K562 (cell line): ENCODE results near the gene DPYSL3. TPM values are rescaled to one million over a fixed set of nuclear protein-coding genes. Genes with fewer than 3 reads are reported as not detected.

Experiments used
- CBX8 ChIP-seq: fragments of 200-600 bp; sonication (generic); IDR thresholded peaks from 2 replicates; pipeline ENCODE4 v1.6.1; 2012; ENCODE audit warnings: borderline replicate concordance, mixed run types, low read depth, mild to moderate bottlenecking, moderate library complexity, mixed read lengths, low read length, control low read depth, inconsistent platforms; ENCODE audit not compliant: poor library complexity, severe bottlenecking; ENCODE audit errors: extremely low read depth
- CUX1 ChIP-seq: fragments of 200-800 bp; sonication (Bioruptor generic); IDR thresholded peaks from 2 replicates; pipeline ENCODE4 v1.6.1; 2016; ENCODE audit warnings: missing genetic modification characterization, missing compliant biosample characterization
- ETV5 ChIP-seq: sonication (generic); formaldehyde crosslinking; IDR thresholded peaks from 2 replicates; pipeline ENCODE4 v1.4.0; 2020; ENCODE audit warnings: low read depth, mild to moderate bottlenecking, missing genetic modification reagents
- MAFG ChIP-seq: fragments of 450-650 bp; conservative IDR thresholded peaks from 2 replicates; pipeline ENCODE4 v1.6.1; 2016; ENCODE audit warnings: missing genetic modification characterization, missing compliant biosample characterization
- RBM15 ChIP-seq: fragments of 200-400 bp; formaldehyde crosslinking; IDR thresholded peaks from 2 replicates; pipeline ENCODE4 v1.6.1; 2018; ENCODE audit warnings: mild to moderate bottlenecking, low read length, moderate library complexity; ENCODE audit not compliant: insufficient read depth
- REST ChIP-seq, 2 experiments: fragments of 450-650 bp; formaldehyde crosslinking in 1 of 2; IDR thresholded peaks; 2 replicates each; pipeline versions ENCODE4 v1.4.0 to v1.6.1; 2014 to 2020; ENCODE audit warnings: mild to moderate bottlenecking in 2 of 2, borderline replicate concordance in 1 of 2, low read depth in 1 of 2
- polyA plus RNA-seq, 8 experiments: library from polyadenylated mRNA; depleted of rRNA in 4 of 8; stranded (reverse) in 5 of 8; unstranded in 3 of 8; fragments of >200 nt; fragmentation: Nextera tagmentation in 2 of 8; fragmentation: Illumina TruSeq in 1 of 8; extraction: Ambion mirVana in 2 of 8; extraction: Trizol in 1 of 8; gene quantifications; 2 replicates each; pipeline versions ENCODE4 v1.2.1 to v1.2.3, GENCODE V29; 2011 to 2014; ENCODE audit warnings: inconsistent platforms in 1 of 8, missing spikeins in 1 of 8
- total RNA-seq, 7 experiments: library from RNA; depleted of rRNA in 6 of 7; stranded (reverse); fragments of >200 nt in 6 of 7; fragmentation: Illumina TruSeq in 2 of 7; extraction: Trizol in 2 of 7; gene quantifications; 2 replicates each; pipeline versions ENCODE4 v1.2.1 to v1.2.3, GENCODE V29; 2011 to 2021; ENCODE audit warnings: low replicate concordance in 1 of 7
- TF ChIP-seq, protein P1 (sequence below): fragments of 250-450 bp; sonication (Bioruptor Pico); IDR thresholded peaks from 2 replicates; pipeline ENCODE4 v1.5.0; 2021; ENCODE audit warnings: mild to moderate bottlenecking, moderate library complexity

DPYSL3 gene
- total and polyA plus RNA-seq, 9 of the 15 experiments (the other 6 are each of a cell fraction or from before 2014, with no cell fraction given) = 0.07 to 0.55 TPM; not detected in 7

DNA sequence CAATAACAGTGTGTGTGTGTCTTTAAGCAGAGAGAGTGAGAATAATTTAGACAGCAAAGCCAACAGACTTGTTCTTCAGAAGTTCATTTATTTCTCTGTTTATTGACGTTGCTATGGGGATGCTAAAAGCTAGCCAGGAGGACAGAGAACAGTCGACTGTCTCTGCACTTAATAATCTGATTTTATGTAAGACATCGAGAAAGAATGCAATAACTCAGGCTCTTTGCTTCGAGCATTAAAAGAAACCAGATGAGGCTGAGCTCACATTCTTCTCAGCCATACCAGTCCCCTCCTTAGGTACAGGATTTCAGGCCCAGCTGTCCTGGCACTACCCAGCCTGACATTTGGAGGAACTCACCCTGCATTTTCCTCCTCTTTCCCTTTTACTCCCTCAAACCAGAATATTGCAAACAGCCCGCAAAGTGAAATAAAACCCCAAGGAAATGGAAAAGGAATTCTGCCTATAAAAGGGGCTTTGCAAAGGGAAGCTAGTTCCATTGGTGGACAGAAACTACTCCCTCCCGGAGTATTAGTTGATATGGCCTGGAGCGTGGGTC, 44.5 kb upstream of the DPYSL3 start (continued):
- TF ChIP-seq CUX1 (CRISPR knock-in tag) = no peak
- no peak for TF ChIP-seq RBM15
- no peak for TF ChIP-seq CBX8
- TF ChIP-seq REST (IDR thresholded peaks at IDR 0.05; ENCODE audit: borderline replicate concordance) = no peak
- TF ChIP-seq REST (CRISPR knock-in tag; IDR thresholded peaks at IDR 0.05; ENCODE audit: low read depth) = no peak
- TF ChIP-seq ETV5 (CRISPR knock-in tag) = no peak
- TF ChIP-seq, protein P1, sequence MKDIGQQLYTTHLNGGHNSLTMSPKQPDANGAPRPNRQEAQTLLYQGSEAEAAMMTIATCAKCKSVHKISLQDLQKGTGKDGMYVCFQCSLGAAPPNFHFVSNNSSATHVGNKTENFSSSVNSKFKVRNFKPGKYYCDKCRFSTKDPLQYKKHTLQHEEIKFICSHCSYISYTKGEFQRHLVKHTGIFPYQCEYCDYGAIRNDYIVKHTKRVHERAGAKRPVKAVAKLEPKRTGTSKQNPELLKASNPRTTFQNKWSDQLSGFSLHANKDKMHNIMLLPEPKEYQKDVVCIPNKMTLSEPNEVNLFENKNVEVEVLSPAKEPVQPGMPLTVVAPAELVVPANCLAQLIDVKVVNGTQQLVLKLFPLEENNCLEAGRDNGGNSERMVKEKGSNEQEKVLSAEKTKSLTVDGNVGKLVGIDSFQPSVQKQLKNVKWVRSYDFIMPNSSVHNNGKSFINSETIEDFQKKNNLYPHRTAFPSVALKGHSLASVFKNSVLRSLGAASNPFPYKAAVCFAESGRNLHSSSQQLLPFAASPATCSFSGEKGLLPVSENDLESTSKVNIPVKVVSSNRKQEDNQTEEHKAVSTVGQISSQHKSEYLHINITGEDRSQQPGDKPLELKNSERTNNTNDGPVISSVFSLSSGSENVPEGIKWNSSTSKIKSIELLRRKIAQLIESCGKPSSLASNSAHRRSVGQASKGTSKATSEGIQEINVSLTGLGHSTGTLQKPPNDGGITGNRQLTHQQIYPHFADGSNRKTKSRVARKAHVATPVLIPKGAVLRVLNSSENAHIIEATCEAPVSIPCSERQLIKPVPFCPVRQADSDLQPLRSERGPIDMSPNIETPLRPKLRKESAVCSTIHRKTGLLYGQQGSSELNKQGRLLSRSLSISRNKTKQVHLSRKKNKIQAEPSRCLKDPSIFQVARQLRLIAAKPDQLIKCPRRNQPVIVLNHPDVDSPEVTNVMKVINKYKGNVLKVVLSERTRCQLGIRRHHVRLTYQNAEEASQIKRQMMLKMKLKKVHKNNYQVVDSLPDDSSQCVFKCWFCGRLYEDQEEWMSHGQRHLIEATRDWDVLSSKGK = no peak
- TF ChIP-seq MAFG = no peak
